GM20431 (cell line): ENCODE results near the gene HSD3B7.
"Not testable (repeated sequence)": the region's sequence is repeated elsewhere in the genome, so short reads cannot be mapped to it uniquely, and the experiment has no call there.

ENCODE experiments used
- in situ Hi-C: fragments of 300-500 bp; cut with MseI, MboI; formaldehyde crosslinking; loops from one replicate; pipeline ENCODE4 v1.15.0; 2020; ENCODE audit warnings: low sequenced_read_pairs; ENCODE audit not compliant: unreplicated experiment

The HSD3B7 gene

DNA sequence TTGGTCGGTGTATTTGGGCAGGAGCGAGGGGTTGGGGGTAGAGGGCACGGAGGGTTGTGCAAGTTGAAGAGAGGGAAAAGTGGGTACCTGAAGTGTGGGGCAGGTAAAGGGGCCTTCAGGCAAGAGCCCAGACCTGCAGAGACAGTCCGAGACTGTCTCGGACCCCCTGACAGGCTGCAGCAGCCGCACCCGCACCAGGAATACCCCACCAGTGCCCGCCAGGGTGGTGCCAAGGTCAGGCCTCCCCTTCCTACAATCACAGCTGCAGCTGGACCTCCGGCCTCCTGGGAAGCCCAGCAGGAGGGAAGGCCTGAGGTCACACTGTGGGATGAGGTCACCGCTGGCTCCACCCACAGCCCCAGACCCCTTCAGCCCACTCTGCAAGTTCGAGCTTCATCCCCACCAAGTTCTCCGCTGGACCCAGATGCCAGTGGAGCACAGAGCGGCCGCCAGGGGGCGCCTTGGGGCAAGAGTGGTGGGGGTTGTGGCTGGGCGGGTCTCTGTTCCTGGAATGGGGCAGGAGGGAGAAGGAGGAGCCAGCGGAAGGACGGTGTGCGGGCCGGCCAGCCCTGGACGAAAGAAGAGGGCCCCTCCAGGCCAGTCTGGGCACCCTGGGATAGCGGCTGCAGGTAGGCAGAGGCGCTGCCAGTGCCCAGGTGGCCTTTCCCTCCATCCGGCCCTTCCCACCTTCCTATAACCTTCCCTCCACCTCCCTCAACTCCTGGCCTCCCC, at the start of gene HSD3B7:
Gene HSD3B7 (plus strand): TSS at position 539 of the 732 bp plus-strand sequence. CDS start 452 bp downstream, outside the sequence.
- in situ Hi-C loops, result loop anchor here (25.0 kb wide), 1 partner anchor 452 kb away; the partner anchor contains the start of genes COX6A2 and ZNF843

DNA sequence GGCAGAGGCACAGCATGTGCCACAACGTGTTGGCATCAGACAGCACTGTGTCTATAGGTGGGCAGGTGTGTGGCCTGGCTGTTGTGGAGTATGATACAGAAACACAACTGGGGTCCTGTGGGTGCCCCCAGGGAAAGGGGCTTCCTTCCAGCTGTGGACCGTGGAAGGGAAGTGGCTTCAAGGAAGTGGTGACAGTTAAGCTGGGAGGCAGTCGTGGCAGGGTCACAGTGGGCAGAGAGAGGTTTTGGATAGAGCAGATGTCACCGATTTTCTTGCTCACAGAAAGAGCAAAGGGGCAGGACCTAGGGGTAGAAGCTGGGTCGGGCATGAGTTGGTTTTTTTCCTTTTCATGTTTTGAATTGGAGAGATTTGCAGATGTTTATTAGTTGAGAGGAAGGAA, 47.3 kb upstream of the HSD3B7 start:
- in situ Hi-C loops, result no loop called here

DNA sequence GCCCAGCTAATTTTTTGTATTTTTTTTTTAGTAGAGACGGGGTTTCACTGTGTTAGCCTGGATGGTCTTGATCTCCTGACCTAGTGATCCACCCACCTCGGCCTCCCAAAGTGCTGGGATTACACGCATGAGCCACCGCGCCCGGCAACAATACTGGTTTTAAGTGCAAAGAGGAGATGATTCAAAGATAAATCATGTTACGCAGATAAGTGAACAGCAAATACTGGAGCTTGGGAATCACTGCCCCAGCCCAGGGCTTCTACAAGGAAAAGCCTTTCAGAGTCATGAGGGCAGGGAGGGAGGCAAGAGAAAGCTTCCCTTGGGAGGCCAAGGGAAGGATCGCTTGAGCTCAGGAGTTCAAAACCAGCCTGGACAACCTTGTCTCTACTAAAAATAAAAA, 45.4 kb upstream of the HSD3B7 start:
- in situ Hi-C loops, result not testable (repeated sequence)

DNA sequence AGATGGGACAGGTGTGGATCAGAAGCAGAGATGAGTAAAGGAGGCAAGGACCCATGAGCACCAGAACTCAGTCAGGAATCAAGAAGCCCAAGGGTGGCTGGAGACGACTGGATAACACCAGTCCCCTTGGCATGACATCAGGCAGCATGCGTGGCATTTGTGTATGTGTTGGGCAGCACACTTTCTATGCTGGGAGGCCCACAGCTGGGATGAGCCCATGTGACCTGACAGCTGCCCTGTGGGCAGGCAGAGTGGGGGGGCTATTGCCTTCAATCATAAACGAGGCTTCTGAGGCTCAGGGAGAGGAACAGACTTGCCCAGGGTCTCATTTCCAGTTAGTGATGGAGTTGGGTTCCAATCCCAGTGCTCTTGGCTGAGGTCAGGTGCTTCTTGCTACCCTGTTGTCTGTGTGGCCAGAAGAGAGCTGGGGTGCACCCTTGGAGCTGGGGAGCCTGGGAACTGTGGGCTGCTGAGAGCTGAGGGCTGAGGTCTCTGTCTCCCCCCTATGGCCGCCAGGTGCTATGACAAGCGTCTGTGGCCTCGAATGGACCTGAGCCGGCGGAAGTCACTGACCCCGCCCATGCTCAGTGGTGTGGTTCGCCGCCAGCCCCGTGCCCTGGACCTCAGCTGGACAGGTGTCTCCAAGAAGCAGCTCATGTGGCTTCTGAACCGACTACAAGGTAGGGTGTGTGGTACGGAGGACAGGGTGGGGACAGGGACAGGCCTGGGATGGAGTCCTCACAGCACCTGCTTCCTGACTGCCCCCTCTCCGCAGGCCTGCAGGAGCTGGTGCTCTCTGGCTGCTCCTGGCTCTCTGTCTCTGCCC, 43.2 kb upstream of the HSD3B7 start:
- in situ Hi-C loops, result no loop called here

DNA sequence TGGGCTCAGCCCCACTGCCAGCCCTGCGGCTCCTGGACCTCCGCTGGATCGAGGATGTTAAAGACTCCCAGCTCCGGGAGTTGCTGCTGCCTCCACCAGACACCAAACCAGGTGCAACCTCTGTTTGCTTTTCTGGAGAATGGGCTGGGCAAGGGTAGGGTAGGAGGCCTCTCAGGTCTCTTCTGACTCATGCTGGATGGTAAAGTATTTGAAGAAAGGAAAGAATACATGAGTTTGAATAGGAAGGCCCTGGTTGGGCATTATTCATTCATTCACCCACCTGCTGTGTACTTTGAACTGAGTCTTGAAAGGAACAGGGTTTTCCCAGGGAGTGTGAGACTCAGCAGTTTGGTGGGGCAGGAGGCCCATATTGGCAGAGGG, 42.6 kb upstream of the HSD3B7 start:
- in situ Hi-C loops, result no loop called here

DNA sequence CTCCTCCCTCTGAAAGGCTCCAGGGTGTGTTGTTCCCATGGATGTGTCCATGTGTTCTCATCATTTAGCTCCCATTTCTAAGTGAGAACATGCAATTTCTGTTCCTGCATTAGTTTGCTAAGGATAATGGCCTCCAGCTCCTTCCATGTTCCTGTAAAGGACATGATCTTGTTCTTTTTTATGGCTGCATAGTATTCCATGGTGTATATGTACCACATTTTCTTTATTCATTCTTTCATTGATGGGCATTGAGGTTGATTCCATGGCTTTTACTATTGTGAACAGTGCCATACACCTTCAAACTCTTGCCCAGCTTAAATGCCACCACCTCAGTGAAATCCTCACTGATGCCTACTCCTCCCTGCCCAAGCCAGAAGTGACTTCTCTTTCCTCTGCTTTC, 40.7 kb upstream of the HSD3B7 start:
- in situ Hi-C loops, result no loop called here

DNA sequence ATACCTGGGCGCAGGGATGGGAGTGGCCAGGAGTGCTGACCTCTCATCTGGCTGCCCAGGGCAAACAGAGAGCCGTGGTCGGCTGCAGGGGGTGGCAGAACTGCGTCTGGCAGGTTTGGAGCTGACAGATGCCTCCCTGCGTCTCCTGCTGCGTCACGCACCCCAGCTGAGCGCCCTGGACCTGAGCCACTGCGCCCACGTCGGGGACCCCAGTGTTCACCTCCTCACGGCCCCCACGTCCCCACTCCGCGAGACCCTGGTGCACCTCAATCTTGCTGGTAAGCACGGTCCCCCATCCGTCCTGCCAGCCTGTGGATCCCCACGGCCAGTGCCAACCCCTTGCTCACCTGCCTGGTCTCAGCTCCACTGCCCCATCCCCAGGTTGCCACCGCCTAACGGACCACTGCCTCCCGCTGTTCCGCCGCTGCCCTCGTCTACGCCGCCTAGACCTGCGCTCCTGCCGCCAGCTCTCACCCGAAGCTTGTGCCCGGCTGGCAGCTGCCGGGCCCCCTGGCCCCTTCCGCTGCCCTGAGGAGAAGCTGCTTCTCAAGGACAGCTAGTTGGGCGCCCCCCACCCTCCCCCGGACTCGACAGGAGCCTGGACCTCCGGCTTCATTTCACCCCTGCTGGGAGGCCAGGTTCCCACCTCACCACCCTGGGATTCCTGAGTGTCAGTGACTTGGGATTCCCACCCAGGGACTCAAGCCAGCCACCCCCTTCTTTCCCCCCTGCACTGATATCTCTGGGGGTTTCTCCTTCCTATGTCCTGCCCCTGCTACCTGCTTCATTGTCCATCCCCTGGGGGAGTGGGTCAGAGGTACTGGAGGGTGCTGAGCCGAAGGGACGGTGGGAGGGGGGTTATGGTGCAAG, 38.1 kb upstream of the HSD3B7 start:
- in situ Hi-C loops, result no loop called here

DNA sequence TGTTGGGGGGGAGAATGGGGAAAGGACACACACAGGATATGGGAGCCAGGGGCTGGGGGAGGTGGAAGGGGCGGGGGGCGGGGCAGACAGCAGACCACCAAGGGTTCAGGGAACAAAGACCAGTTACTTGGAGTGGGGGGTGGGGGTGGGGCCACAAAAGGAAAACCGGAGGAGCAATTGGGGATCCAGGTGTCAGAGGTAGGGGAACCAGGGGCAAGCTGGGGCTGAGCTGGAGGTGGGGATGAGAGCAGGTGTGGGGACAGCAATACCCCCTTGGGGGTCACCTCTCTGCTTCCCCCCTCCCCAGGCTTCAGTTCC, 37.5 kb upstream of the HSD3B7 start:
- in situ Hi-C loops, result no loop called here

DNA sequence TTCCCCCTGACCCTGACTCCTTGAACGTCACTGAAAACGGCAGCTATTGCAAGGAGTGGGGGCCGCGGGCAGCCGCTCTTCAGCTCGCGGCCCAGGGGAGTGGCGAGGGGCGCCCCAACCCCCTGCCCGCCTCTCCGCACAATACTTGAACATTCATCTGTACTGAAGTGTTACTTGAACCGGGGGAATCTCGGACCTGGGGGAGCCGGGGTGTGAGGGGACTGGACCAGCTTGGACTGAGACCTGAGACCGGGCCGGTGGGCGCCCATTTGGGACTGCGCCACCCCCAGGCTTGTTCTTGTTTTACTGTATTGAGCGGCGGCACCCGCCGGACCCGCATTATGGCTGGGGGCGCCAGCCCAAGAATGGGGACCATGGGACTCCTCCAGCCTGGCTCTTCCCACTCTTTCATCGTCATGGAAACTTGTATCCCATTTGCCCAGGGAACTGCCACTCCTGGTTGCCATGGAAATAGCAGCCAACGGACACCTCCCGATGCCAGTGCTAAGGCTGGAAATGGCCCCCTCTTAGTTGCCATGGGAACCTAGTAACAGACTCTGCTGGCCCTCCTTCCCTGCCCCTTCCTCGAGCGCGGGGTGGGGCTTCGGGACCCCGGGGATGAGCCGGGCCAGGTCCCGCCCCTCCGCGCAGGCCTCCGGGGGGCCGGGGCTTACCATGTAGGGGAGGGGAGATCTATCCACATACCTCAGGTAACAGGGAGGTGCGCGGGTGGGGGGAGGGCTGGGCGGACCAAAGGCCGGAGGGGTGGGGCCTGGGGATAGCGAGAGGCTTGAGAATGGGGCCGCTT, 36.9 kb upstream of the HSD3B7 start:
- in situ Hi-C loops, result no loop called here

DNA sequence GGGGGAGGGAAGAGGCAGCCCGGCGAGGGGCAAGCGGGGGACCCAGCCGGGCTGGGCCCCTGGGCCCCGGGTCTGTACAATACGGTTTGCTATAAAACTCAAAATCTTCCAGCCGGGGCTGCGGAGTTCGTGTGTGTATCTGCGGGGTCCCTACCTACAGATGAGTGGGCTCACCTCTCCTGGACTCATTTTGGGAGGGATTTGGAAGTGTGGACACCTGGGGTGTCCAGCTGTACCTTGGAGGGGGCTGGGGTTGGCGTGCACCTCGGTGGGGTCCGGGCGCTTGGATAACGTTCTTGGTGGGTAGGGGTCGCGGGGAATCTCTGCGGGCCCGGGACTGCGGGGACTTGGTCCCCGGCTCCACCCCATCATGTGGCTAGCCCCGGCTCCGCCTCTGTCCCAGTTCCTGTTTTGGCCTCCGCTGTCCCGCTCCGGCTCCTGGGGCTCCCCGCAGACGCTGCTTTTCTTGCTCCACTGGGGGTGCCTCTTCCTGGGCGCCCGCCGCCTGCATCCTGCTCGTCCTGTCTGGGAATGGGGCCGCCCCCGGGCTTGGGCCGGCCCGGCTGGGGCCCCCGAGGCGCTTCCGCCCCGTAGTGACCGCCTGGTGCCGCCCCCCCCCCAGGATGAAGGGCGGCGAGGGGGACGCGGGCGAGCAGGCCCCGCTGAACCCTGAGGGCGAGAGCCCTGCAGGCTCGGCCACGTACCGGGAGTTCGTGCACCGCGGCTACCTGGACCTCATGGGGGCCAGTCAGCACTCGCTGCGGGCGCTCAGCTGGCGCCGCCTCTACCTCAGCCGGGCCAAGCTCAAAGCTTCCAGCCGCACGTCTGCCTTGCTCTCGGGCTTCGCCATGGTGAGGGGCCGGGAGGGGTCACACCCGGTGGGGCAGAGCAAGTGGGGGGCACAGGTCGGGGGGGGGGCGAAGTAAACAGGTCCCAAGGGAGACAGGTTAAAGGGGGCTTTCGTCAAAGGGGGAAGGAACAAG, 36.0 kb upstream of the HSD3B7 start, which contains the start of gene ORAI3:
Gene ORAI3 (plus strand): TSS at position 402 of the 983 bp plus-strand sequence. CDS start 222 bp downstream, at position 624.
- in situ Hi-C loops, result no loop called here

DNA sequence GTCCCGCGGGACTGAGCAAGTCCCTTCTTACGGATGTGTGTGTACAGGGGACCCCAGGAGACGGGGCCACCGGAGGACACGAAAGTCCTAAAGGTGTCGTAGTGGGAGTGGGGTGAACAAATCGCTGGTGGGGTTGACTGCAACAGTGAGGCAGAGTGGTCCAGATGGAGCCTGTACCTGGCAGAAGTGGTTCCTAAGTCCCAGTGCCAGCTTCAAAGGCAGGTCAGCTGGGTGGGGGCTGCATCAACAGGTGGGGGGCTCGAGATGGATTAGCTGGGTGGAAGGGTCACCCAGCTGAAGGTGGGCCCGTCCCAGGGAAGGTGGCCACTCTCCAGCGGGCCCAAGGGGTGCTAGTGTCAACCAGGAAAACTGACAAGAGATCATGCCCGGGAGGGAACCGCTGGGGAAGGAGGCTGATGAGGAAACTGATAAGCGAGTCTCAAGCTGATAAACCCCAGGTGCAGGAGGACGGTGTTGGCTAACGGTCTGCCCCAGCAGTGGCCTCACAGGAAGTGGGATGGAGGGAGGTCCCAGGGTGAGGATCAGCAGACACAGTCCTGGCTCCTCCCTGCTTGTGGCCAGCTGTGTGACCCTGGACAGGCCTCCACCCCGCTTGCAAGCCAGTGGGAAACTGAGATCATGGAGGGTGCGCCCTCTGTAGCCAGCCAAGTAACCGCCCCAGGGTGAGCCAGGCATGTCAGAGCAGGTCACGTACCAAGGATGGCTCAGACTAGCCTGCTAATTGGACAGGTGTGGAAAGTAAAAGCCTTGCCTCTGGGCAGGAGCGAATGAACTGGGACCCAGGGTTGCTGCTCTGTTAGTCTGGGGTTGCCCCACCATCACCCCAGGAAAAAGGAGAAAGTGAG, 35.1 kb upstream of the HSD3B7 start:
- in situ Hi-C loops, result no loop called here

DNA sequence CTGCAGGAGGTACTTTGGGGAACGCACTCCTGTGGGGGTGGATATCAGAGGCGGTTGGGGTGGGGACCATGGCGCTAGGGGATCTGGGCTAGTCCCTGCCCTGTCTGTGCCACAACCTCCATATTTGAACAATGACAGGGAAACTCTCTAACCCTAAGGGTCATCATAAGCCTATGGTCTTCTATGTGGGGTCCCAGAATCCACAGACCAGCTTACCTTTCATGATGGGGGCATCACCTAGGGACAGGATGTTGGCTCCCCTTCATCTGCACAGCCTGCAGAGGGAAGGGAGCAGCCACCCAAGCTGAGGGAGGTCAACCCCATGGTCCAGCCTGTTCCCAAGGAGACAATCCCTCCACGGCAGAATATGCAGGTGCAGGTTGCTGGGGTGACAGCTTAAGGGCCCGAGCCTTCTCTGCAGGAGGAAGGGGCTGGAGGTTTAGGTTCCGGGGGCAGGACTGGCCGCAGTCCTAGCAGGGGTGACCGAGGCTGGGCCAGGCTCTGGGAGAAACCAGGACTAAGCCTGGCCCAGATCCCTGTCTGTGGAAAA, 34.4 kb upstream of the HSD3B7 start:
- in situ Hi-C loops, result no loop called here

DNA sequence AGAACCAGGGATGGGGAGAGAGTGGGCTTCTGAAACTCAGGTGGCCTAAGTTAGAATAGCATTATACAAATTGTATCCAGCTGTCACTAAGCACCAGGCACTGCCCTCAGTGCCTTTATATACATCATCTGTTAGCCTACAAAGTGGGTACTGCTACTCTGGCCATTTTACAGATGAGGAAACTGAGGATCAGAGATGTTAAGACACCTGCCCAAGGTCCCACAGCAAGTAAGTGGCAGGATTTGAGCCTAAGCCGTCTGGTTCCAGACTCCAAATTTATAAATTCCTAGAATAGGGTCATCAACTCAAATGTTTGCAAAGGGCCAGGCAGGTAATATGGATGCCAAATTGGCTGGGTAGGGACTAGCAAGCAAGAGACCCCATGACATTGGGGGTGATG, 33.8 kb upstream of the HSD3B7 start:
- in situ Hi-C loops, result no loop called here

DNA sequence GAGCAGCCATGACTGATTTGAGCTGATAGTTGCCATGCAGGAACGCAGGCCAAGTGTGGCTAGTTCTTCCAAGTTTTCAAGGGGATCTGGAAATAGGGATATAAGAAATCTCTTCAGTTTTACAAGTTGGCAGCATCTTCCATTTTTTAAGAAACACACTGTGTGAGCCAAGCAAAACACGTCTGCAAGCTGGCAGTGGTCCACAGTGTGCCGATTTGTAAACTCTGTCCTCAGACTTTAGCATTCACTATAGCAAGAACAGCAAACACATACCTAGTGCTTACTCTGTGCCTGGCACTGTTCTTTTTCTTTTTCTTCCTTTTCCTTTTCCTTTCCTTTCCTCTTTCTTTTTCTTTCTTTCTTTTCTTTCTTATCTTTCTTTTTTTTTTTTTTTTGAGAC, 33.3 kb upstream of the HSD3B7 start:
- in situ Hi-C loops, result no loop called here

DNA sequence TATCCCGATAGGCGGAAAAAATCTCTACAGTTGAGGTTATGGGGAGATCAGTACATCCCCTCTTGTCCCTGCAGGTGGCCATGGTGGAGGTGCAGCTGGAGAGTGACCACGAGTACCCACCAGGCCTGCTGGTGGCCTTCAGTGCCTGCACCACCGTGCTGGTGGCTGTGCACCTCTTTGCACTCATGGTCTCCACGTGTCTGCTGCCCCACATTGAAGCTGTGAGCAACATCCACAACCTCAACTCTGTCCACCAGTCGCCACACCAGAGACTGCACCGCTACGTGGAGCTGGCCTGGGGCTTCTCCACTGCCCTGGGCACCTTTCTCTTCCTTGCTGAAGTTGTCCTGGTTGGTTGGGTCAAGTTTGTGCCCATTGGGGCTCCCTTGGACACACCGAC, 31.9 kb upstream of the HSD3B7 start:
- in situ Hi-C loops, result no loop called here

DNA sequence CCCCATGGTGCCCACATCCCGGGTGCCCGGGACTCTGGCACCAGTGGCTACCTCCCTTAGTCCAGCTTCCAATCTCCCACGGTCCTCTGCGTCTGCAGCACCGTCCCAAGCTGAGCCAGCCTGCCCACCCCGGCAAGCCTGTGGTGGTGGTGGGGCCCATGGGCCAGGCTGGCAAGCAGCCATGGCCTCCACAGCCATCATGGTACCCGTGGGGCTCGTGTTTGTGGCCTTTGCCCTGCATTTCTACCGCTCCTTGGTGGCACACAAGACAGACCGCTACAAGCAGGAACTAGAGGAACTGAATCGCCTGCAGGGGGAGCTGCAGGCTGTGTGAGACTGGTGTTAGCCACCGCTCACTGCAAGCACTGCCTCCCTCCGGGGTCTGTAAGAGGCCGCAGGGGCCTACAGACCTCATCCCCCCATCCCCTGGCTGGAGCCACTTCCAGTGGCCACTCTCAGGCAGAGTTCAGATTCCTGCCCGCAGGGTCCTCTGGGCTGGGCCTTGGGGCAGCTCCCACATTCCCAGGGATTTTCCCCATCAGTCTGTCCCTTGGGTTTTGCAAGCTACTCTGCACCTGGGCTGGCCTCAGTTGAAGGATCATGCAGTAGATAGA, 31.4 kb upstream of the HSD3B7 start:
- in situ Hi-C loops, result no loop called here

DNA sequence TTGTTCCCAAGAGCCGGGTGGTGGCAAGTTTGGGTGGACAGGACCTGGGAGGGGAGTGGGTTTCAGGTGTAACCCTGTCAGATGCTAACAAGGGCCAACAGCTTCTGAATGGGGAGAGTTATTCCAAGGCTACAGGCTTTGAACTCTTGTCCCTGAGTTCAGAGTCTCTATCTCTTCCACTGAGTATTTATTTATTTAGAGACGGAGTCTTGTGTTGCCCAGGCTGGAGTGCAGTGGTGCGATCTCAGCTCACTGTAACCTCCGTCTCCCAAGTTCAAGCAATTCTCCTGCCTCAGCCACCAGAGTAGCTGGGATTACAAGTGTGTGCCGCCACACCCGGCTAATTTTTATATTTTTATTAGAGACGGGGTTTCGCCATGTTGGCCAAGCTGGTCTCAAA, 30.0 kb upstream of the HSD3B7 start:
- in situ Hi-C loops, result no loop called here
